Testis (tissue), 3 donors: ENCODE measurements around the gene PPP1R9A. TPM values are rescaled to one million over a fixed set of nuclear protein-coding genes. Genes with fewer than 3 reads are reported as not detected.

Experiments
- DNase-seq: peaks from one replicate; pipeline ENCODE4 v3.0.0-alpha.2; 2019
- H3K27ac ChIP-seq, 2 donors: fragments of 200-600 bp; sonication (generic); one replicate each; pipeline ENCODE4 v1.5.1; 2019
- H3K27me3 ChIP-seq: fragments of 200-600 bp; sonication (generic); one replicate; pipeline ENCODE4 v1.5.1; 2019
- H3K36me3 ChIP-seq: fragments of 200-600 bp; sonication (generic); one replicate; pipeline ENCODE4 v1.5.1; 2017; ENCODE audit warnings: low read depth; ENCODE audit errors: missing control alignments
- H3K4me1 ChIP-seq: fragments of 200-600 bp; sonication (generic); one replicate; pipeline ENCODE4 v1.5.1; 2019
- H3K4me3 ChIP-seq, 2 donors: fragments of 200-600 bp; sonication (generic); one replicate each; pipeline ENCODE4 v1.5.1; 2017 to 2019
- H3K9me3 ChIP-seq: fragments of 200-600 bp; sonication (generic); one replicate; pipeline ENCODE4 v1.5.1; 2017
- CTCF ChIP-seq, 3 experiments: fragments of 450-650 bp in 2 of 3; fragments of 200-600 bp in 1 of 3; sonication (generic) in 1 of 3; IDR thresholded peaks; one replicate each; pipeline ENCODE4 v1.5.1; 2016 to 2019; ENCODE audit warnings: antibody characterized with exemption in 3 of 3, mild to moderate bottlenecking in 2 of 3, moderate library complexity in 1 of 3
- POLR2A ChIP-seq: fragments of 450-650 bp; IDR thresholded peaks from one replicate; pipeline ENCODE4 v1.6.1; 2017; ENCODE audit warnings: antibody characterized with exemption, mild to moderate bottlenecking, moderate library complexity
- WGBS, 2 donors: methylation state at CpG; one replicate each; pipeline ENCODE4 v1.1.5; 2018; 5-methylcytosine and 5-hydroxymethylcytosine counted together
- intact Hi-C: fragments of 100-400 bp; cut with DNase I; formaldehyde crosslinking; loops from one replicate; pipeline ENCODE4 v1.15.1; 2023; ENCODE audit warnings: low total_unique reads
- polyA plus RNA-seq: library from polyadenylated mRNA; stranded (reverse); fragments of 350-450 nt; fragmentation: Illumina TruSeq; extraction: RNeasy Lipid Tissue Mini Kit (QIAGEN cat#74804); gene quantifications from one replicate; pipeline ENCODE4 v1.2.3, GENCODE V29; 2014; ENCODE audit warnings: low read depth, low replicate concordance; ENCODE audit not compliant: insufficient read depth
- total RNA-seq, 2 donors: library from RNA; depleted of rRNA; stranded (reverse); fragments of >200 nt; gene quantifications; one replicate each; pipeline ENCODE4 v1.2.3, GENCODE V29; 2016

Gene PPP1R9A
- total and polyA plus RNA-seq, 3 donors from 2014 or later = 16.7 to 47.8 (median 47.0) TPM

- H3K9me3 ChIP-seq = no peaks in the 10 kb centered on the region
- intact Hi-C loops = no loop called here
- peak; percentile 72 for DNase-seq
- 2% methylated on average over 21 to 27 of the region's 27 CpGs for WGBS, 2 donors
- peak overlapping the region; percentile 64 to 89 for H3K27ac ChIP-seq
- no peaks in the 10 kb centered on the region for H3K27me3 ChIP-seq
- no peaks in the 10 kb centered on the region for H3K36me3 ChIP-seq
- peaks cover 8% of the 10 kb centered on the region for H3K4me1 ChIP-seq
- peak overlapping the region; percentile 62 to 69 for H3K4me3 ChIP-seq
- TF ChIP-seq CTCF (IDR thresholded peaks at IDR 0.05) (no peak), POLR2A (no peak)
Observed at GRCh38 chr7:94908323-94909178, 1.2 kb downstream of the PPP1R9A start.

DNA sequence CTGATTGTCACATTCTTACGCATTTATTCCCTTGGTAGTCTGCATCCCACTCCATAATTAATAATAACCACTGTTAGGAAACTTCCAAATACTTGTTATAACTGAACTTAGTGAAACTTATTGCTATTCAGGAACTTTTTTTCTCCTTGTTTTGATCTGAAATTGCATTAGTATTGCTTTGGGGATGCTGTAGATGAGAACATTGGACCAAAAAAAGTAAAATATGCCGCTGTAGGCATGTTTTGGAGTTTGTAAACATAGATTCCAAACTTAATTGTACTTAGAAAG lies 1.7 kb downstream of the PPP1R9A start:
- peaks cover 8% of the 10 kb centered on the region for H3K4me1 ChIP-seq
- intact Hi-C loops = no loop called here
- peak overlapping the region in 1 of 2 donors; percentile 69 for H3K4me3 ChIP-seq
- H3K36me3 ChIP-seq = no peaks in the 10 kb centered on the region
- H3K27me3 ChIP-seq = no peaks in the 10 kb centered on the region
- no peak for DNase-seq
- H3K9me3 ChIP-seq = no peaks in the 10 kb centered on the region
- TF ChIP-seq CTCF (IDR thresholded peaks at IDR 0.05) = no peak
- no peak for TF ChIP-seq POLR2A
- 23 to 40% methylated on average over 2 of the region's 2 CpGs for WGBS, 2 donors
- peak overlapping the region in 1 of 2 donors; percentile 89 for H3K27ac ChIP-seq

DNA sequence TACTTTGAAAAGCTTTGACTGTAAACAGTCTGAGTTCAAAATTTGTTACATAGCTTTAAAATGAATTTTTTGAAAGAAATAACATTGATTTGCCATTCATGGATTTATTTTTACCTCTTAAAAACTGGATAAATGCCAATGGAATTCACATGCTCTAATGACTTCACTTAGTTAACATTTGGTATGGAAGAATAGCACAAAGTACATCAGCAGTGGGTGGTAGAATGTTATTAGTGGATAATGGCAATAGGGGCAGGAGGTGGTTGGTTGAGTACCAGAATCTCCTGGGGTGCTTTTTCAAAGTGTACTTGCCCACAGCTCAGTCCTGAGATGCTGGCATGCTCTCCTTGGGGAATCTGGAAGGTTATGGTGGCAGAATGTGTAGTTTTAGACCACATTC lies 4.7 kb downstream of the PPP1R9A start:
- intact Hi-C loops = no loop called here
- TF ChIP-seq POLR2A = no peak
- TF ChIP-seq CTCF (IDR thresholded peaks at IDR 0.05) = no peak
- Histone ChIP-seq H3K27me3 (no peaks in the 10 kb centered on the region), H3K36me3 (no peaks in the 10 kb centered on the region), H3K4me3 (no peak overlapping the region), H3K27ac (no peak overlapping the region), H3K9me3 (no peaks in the 10 kb centered on the region), H3K4me1 (peaks cover 3% of the 10 kb centered on the region)
- DNase-seq = no peak

DNA sequence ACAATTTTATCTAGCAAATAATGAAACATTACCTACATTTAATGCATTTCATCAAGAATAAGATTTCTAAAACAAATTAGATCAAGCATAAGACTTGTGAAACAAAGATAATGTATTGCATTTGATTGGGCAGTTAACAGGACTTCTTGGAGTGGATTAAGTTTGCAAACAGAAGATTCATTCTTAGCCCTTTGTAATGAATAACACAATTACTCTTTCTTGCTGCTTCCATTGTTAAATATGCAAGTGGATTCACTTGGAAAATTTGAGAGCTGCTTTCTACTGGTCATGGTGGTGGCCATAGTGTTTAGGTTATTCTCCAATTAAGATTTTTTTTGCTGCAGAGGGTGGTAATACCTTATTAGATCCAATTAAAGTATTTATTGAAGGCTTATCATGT lies 6.0 kb downstream of the PPP1R9A start:
- TF ChIP-seq POLR2A (no peak), CTCF (IDR thresholded peaks at IDR 0.05) (no peak)
- H3K4me1 ChIP-seq = peaks cover 3% of the 10 kb centered on the region
- H3K27ac ChIP-seq = no peak overlapping the region
- no peaks in the 10 kb centered on the region for H3K36me3 ChIP-seq
- no peaks in the 10 kb centered on the region for H3K27me3 ChIP-seq
- no peaks in the 10 kb centered on the region for H3K9me3 ChIP-seq
- intact Hi-C loops = no loop called here
- no peak overlapping the region for H3K4me3 ChIP-seq
- no peak for DNase-seq

DNA sequence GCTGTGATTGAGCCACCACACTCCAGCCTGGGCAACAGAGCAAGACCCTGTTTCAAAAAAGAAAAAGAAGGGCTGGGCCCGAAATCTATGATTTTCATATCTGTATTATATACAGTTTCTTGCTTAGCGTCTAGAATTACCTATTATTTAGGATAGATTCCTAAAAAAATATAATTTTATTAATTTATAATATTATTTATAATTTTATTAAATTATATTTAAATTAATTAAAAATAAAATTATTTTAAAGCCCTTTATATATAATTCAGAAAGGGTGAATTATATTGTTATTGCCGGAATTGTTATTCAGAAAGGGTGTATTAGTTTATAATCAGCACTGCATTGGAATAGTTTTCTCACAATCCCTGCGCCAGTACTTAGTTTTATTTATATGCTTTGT lies 14.5 kb downstream of the PPP1R9A start:
- Histone ChIP-seq H3K9me3 (no peaks in the 10 kb centered on the region), H3K27me3 (no peaks in the 10 kb centered on the region), H3K27ac (no peak overlapping the region), H3K4me3 (no peak overlapping the region), H3K4me1 (no peaks in the 10 kb centered on the region), H3K36me3 (no peaks in the 10 kb centered on the region)
- intact Hi-C loops = no loop called here
- WGBS, 2 donors = 62 to 91% methylated on average over 4 of the region's 4 CpGs
- no peak for DNase-seq
- no peak for TF ChIP-seq CTCF (IDR thresholded peaks at IDR 0.05)
- TF ChIP-seq POLR2A = no peak
